ENCODE results near the gene GPR139. TPM values are rescaled to one million over a fixed set of nuclear protein-coding genes. Genes with fewer than 3 reads are reported as not detected.

The GPR139 gene
- not detected in 2 replicates for total RNA-seq (2012; rRNA removed)

GRCh38 chr16:20073203-20074098 lies at the start of gene GPR139:
TSS of gene GPR139 (minus strand) at chr16:20073890. CDS start at chr16:20073616, 274 bp downstream.
- no peaks in the 10 kb centered on the region for H3K9me3 ChIP-seq (replicated peaks; ENCODE audit: low read length)
- H3K36me3 ChIP-seq (ENCODE audit: insufficient read depth, low read length), result no peaks in the 10 kb centered on the region
- H3K4me1 ChIP-seq (ENCODE audit: control insufficient read depth, insufficient read depth, low read length), result no peaks in the 10 kb centered on the region
- H3K4me2 ChIP-seq (ENCODE audit: low read length), result no peak within 1 kb of the TSS
- no peaks in the 10 kb centered on the region for H3K27me3 ChIP-seq (ENCODE audit: control insufficient read depth, insufficient read depth, low read length)
- H3K4me3 ChIP-seq (ENCODE audit: low read length), result no peak within 1 kb of the TSS
- H3K9ac ChIP-seq (ENCODE audit: low read depth, low read length), result no peak within 1 kb of the TSS

GRCh38 chr16:20122011-20122410 lies 48.3 kb upstream of the GPR139 start:
- Histone ChIP-seq H3K4me1 (ENCODE audit: control insufficient read depth, insufficient read depth, low read length) (no peaks in the 10 kb centered on the region), H3K9me3 (replicated peaks; ENCODE audit: low read length) (peaks cover 4% of the 10 kb centered on the region), H3K9ac (ENCODE audit: low read depth, low read length) (no peak overlapping the region), H3K4me2 (ENCODE audit: low read length) (no peak overlapping the region), H3K4me3 (ENCODE audit: low read length) (no peak overlapping the region), H3K36me3 (ENCODE audit: insufficient read depth, low read length) (no peaks in the 10 kb centered on the region), H3K27me3 (ENCODE audit: control insufficient read depth, insufficient read depth, low read length) (no peaks in the 10 kb centered on the region)

- no peaks in the 10 kb centered on the region for H3K27me3 ChIP-seq (ENCODE audit: control insufficient read depth, insufficient read depth, low read length)
These were observed 40.7 kb upstream of the GPR139 start for GRCh38 chr16:20114356-20114755.

GRCh38 chr16:20111143-20111542 lies 37.5 kb upstream of the GPR139 start:
- Histone ChIP-seq H3K9me3 (replicated peaks; ENCODE audit: low read length) (no peaks in the 10 kb centered on the region), H3K9ac (ENCODE audit: low read depth, low read length) (no peak overlapping the region), H3K4me3 (ENCODE audit: low read length) (no peak overlapping the region), H3K4me2 (ENCODE audit: low read length) (no peak overlapping the region), H3K4me1 (ENCODE audit: control insufficient read depth, insufficient read depth, low read length) (no peaks in the 10 kb centered on the region), H3K27me3 (ENCODE audit: control insufficient read depth, insufficient read depth, low read length) (no peaks in the 10 kb centered on the region), H3K36me3 (ENCODE audit: insufficient read depth, low read length) (no peaks in the 10 kb centered on the region)

More at GRCh38 chr16:20114356-20114755, 40.7 kb upstream of the GPR139 start:
- H3K4me3 ChIP-seq (ENCODE audit: low read length), result no peak overlapping the region
- H3K36me3 ChIP-seq (ENCODE audit: insufficient read depth, low read length), result no peaks in the 10 kb centered on the region
- H3K9ac ChIP-seq (ENCODE audit: low read depth, low read length), result no peak overlapping the region
- H3K9me3 ChIP-seq (replicated peaks; ENCODE audit: low read length), result no peaks in the 10 kb centered on the region
- H3K4me1 ChIP-seq (ENCODE audit: control insufficient read depth, insufficient read depth, low read length), result no peaks in the 10 kb centered on the region
- H3K4me2 ChIP-seq (ENCODE audit: low read length), result no peak overlapping the region

GRCh38 chr16:20107083-20107482 lies 33.4 kb upstream of the GPR139 start:
- H3K4me3 ChIP-seq (ENCODE audit: low read length), result no peak overlapping the region
- H3K9ac ChIP-seq (ENCODE audit: low read depth, low read length), result no peak overlapping the region
- H3K4me2 ChIP-seq (ENCODE audit: low read length), result no peak overlapping the region
- no peaks in the 10 kb centered on the region for H3K9me3 ChIP-seq (replicated peaks; ENCODE audit: low read length)
- no peaks in the 10 kb centered on the region for H3K4me1 ChIP-seq (ENCODE audit: control insufficient read depth, insufficient read depth, low read length)
- H3K36me3 ChIP-seq (ENCODE audit: insufficient read depth, low read length), result no peaks in the 10 kb centered on the region
- H3K27me3 ChIP-seq (ENCODE audit: control insufficient read depth, insufficient read depth, low read length), result no peaks in the 10 kb centered on the region

GRCh38 chr16:20104563-20105183 lies 31.0 kb upstream of the GPR139 start:
- no peaks in the 10 kb centered on the region for H3K4me1 ChIP-seq (ENCODE audit: control insufficient read depth, insufficient read depth, low read length)
- H3K4me3 ChIP-seq (ENCODE audit: low read length), result no peak overlapping the region
- no peaks in the 10 kb centered on the region for H3K36me3 ChIP-seq (ENCODE audit: insufficient read depth, low read length)
- H3K9me3 ChIP-seq (replicated peaks; ENCODE audit: low read length), result no peaks in the 10 kb centered on the region
- no peak overlapping the region for H3K4me2 ChIP-seq (ENCODE audit: low read length)
- H3K27me3 ChIP-seq (ENCODE audit: control insufficient read depth, insufficient read depth, low read length), result no peaks in the 10 kb centered on the region
- H3K9ac ChIP-seq (ENCODE audit: low read depth, low read length), result no peak overlapping the region

GRCh38 chr16:20102521-20102920 lies 28.8 kb upstream of the GPR139 start:
- H3K4me2 ChIP-seq (ENCODE audit: low read length), result no peak overlapping the region
- H3K36me3 ChIP-seq (ENCODE audit: insufficient read depth, low read length), result no peaks in the 10 kb centered on the region
- no peak overlapping the region for H3K9ac ChIP-seq (ENCODE audit: low read depth, low read length)
- no peaks in the 10 kb centered on the region for H3K9me3 ChIP-seq (replicated peaks; ENCODE audit: low read length)
- no peaks in the 10 kb centered on the region for H3K27me3 ChIP-seq (ENCODE audit: control insufficient read depth, insufficient read depth, low read length)
- no peak overlapping the region for H3K4me3 ChIP-seq (ENCODE audit: low read length)
- no peaks in the 10 kb centered on the region for H3K4me1 ChIP-seq (ENCODE audit: control insufficient read depth, insufficient read depth, low read length)

- Histone ChIP-seq H3K9ac (ENCODE audit: low read depth, low read length) (no peak overlapping the region), H3K4me2 (ENCODE audit: low read length) (no peak overlapping the region), H3K27me3 (ENCODE audit: control insufficient read depth, insufficient read depth, low read length) (no peaks in the 10 kb centered on the region), H3K9me3 (replicated peaks; ENCODE audit: low read length) (no peaks in the 10 kb centered on the region), H3K4me3 (ENCODE audit: low read length) (no peak overlapping the region), H3K36me3 (ENCODE audit: insufficient read depth, low read length) (no peaks in the 10 kb centered on the region), H3K4me1 (ENCODE audit: control insufficient read depth, insufficient read depth, low read length) (no peaks in the 10 kb centered on the region)
These were observed 28.3 kb upstream of the GPR139 start for GRCh38 chr16:20102021-20102420.

GRCh38 chr16:20099375-20099774 lies 25.7 kb upstream of the GPR139 start:
- Histone ChIP-seq H3K36me3 (ENCODE audit: insufficient read depth, low read length) (no peaks in the 10 kb centered on the region), H3K4me1 (ENCODE audit: control insufficient read depth, insufficient read depth, low read length) (no peaks in the 10 kb centered on the region), H3K27me3 (ENCODE audit: control insufficient read depth, insufficient read depth, low read length) (no peaks in the 10 kb centered on the region), H3K4me3 (ENCODE audit: low read length) (no peak overlapping the region), H3K9me3 (replicated peaks; ENCODE audit: low read length) (no peaks in the 10 kb centered on the region), H3K4me2 (ENCODE audit: low read length) (no peak overlapping the region), H3K9ac (ENCODE audit: low read depth, low read length) (no peak overlapping the region)

GRCh38 chr16:20094157-20094556 lies 20.5 kb upstream of the GPR139 start:
- H3K9ac ChIP-seq (ENCODE audit: low read depth, low read length), result no peak overlapping the region
- H3K4me1 ChIP-seq (ENCODE audit: control insufficient read depth, insufficient read depth, low read length), result no peaks in the 10 kb centered on the region
- H3K4me3 ChIP-seq (ENCODE audit: low read length), result no peak overlapping the region
- H3K36me3 ChIP-seq (ENCODE audit: insufficient read depth, low read length), result no peaks in the 10 kb centered on the region
- H3K9me3 ChIP-seq (replicated peaks; ENCODE audit: low read length), result no peaks in the 10 kb centered on the region
- H3K27me3 ChIP-seq (ENCODE audit: control insufficient read depth, insufficient read depth, low read length), result no peaks in the 10 kb centered on the region
- no peak overlapping the region for H3K4me2 ChIP-seq (ENCODE audit: low read length)

- Histone ChIP-seq H3K9me3 (replicated peaks; ENCODE audit: low read length) (no peaks in the 10 kb centered on the region), H3K4me2 (ENCODE audit: low read length) (no peak overlapping the region), H3K4me3 (ENCODE audit: low read length) (no peak overlapping the region), H3K36me3 (ENCODE audit: insufficient read depth, low read length) (no peaks in the 10 kb centered on the region), H3K9ac (ENCODE audit: low read depth, low read length) (no peak overlapping the region), H3K27me3 (ENCODE audit: control insufficient read depth, insufficient read depth, low read length) (no peaks in the 10 kb centered on the region), H3K4me1 (ENCODE audit: control insufficient read depth, insufficient read depth, low read length) (no peaks in the 10 kb centered on the region)
These were observed 15.7 kb upstream of the GPR139 start for GRCh38 chr16:20089246-20089965.

Data from skeletal muscle satellite cell (primary cell).